ENCODE data around the gene GALNT3. TPM values are rescaled to one million over a fixed set of nuclear protein-coding genes. Genes with fewer than 3 reads are reported as not detected.

GALNT3 gene
- total RNA-seq, 1 experiment from 2014 or later = 20.2 TPM

DNA sequence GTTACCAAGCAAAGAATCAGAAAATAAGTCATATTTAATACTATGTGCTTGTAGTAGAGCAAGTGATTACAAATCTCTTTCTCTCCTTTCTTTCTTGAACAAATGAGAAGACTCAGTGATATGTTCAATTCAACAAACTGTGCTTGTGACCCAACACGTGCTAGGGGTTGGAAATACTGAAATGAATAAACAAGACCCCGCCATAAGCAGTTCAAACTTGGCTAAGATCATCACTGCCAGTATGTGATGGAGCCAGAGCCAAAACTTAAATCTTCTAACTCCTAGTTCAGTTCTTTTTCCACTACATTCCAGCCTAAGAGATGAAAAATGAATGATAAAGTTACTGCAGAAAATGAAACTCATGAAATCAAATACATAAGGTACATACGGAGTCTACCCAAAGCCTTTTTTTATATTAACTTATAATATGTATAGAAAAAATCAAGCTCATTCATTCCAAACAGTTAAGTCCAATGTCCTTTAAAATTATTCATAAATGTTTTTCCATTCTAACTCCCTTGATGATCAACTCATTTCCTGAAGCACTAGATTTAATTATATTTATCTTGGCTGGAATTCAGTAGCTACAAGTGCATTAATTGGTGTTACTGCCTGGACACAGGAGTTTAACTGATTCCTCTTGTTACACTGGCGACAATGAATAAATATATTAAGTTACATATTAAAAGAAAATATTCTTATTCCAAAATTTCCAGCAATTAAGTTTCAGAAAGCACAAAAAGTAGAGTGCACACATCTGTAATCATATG lies 36.0 kb downstream of the GALNT3 start:
- peaks cover 22% of the 10 kb centered on the region for H3K36me3 Mint-ChIP-seq (ENCODE audit: insufficient read depth, unreplicated experiment)
- no peaks in the 10 kb centered on the region for H3K9me3 Mint-ChIP-seq (ENCODE audit: unreplicated experiment)
- no peak overlapping the region for H3K27ac Mint-ChIP-seq (ENCODE audit: low read depth, unreplicated experiment)
- POLR2A ChIA-PET = no interaction called here
- no peak for TF ChIP-seq CTCF (IDR thresholded peaks at IDR 0.05; ENCODE audit: unreplicated experiment)
- DNase-seq (ENCODE audit: unreplicated experiment) = no peak
- H3K27me3 Mint-ChIP-seq (ENCODE audit: insufficient read depth, unreplicated experiment) = no peaks in the 10 kb centered on the region
- intact Hi-C loops (cut with micrococcal nuclease) = no loop called here
- no peak overlapping the region for H3K4me3 Mint-ChIP-seq (ENCODE audit: unreplicated experiment)
- no peaks in the 10 kb centered on the region for H3K4me1 Mint-ChIP-seq (ENCODE audit: insufficient read depth, unreplicated experiment)
- CTCF ChIA-PET = interaction anchor here (0.7 to 2.1 kb wide), 3 partner anchors 114 to 357 kb away, joined by 4 read pairs; no protein-coding TSS in a partner anchor
- BruUV-seq (replicated peaks) = no TSS peak

DNA sequence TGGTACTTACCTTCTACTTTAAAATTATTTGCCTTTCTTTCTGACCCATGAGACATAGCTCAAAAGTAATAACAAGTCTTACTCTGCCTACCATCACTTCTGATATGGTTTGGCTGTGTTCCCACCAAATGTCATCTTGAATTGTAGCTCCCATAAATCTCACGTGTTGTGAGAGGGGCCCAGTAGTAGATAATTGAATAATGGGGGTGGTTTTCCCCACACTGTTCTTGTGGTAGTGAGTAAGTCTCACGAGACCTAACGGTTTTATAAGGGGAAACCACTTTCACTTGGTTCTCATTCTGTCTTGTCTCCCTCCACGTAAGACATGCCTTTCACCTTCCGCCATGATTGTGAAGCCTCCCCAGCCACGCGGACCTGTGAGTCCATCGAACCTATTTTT lies 47.5 kb downstream of the GALNT3 start:
- no TSS peak for BruUV-seq (replicated peaks)
- ChIA-PET CTCF (interaction anchor here (0.8 kb wide), 1 partner anchor 115 kb away, joined by 3 read pairs; no protein-coding TSS in a partner anchor), POLR2A (no interaction called here)
- intact Hi-C loops (cut with micrococcal nuclease) = no loop called here
- DNase-seq (ENCODE audit: unreplicated experiment) = no peak
- peaks cover 12% of the 10 kb centered on the region for H3K36me3 Mint-ChIP-seq (ENCODE audit: insufficient read depth, unreplicated experiment)
- H3K27me3 Mint-ChIP-seq (ENCODE audit: insufficient read depth, unreplicated experiment) = no peaks in the 10 kb centered on the region
- no peaks in the 10 kb centered on the region for H3K9me3 Mint-ChIP-seq (ENCODE audit: unreplicated experiment)
- no peak for TF ChIP-seq CTCF (IDR thresholded peaks at IDR 0.05; ENCODE audit: unreplicated experiment)
- peaks cover 6% of the 10 kb centered on the region for H3K4me1 Mint-ChIP-seq (ENCODE audit: insufficient read depth, unreplicated experiment)
- no peak overlapping the region for H3K27ac Mint-ChIP-seq (ENCODE audit: low read depth, unreplicated experiment)
- H3K4me3 Mint-ChIP-seq (ENCODE audit: unreplicated experiment) = no peak overlapping the region

GRCh38 chr2:165745916-165746315 lies 48.1 kb downstream of the GALNT3 start:
- no peak for TF ChIP-seq CTCF (IDR thresholded peaks at IDR 0.05; ENCODE audit: unreplicated experiment)
- intact Hi-C loops (cut with micrococcal nuclease) = no loop called here
- Mint-ChIP-seq H3K27ac (ENCODE audit: low read depth, unreplicated experiment) (no peak overlapping the region), H3K4me1 (ENCODE audit: insufficient read depth, unreplicated experiment) (peaks cover 6% of the 10 kb centered on the region), H3K36me3 (ENCODE audit: insufficient read depth, unreplicated experiment) (peaks cover 12% of the 10 kb centered on the region), H3K4me3 (ENCODE audit: unreplicated experiment) (no peak overlapping the region), H3K9me3 (ENCODE audit: unreplicated experiment) (no peaks in the 10 kb centered on the region), H3K27me3 (ENCODE audit: insufficient read depth, unreplicated experiment) (no peaks in the 10 kb centered on the region)
- CTCF ChIA-PET = interaction anchor here (0.8 kb wide), 1 partner anchor 116 kb away, joined by 3 read pairs; no protein-coding TSS in a partner anchor
- peak; percentile 79 for DNase-seq (ENCODE audit: unreplicated experiment)
- POLR2A ChIA-PET = no interaction called here
- BruUV-seq (replicated peaks) = no TSS peak

DNA sequence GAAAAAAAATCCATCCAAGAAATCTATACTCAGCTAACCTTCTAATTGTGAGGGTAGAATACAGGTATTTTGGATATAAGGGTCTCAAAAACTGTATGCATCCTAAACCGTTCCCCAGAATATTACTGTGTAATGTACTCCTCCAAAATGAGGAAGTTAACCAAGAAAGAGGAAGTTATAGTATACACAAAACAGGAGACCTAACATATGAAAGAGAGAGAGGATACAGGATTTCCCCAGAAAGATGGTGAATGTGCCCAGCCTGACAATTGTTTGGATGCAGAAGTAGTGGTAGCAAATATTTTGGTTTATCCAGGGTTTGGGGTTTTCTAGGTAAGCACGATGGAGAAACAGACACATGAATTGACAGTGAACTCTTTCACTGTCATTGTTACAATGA lies 50.6 kb downstream of the GALNT3 start:
- CTCF ChIA-PET = no interaction called here
- BruUV-seq (replicated peaks) = no TSS peak

More for the DNA sequence above, 50.6 kb downstream of the GALNT3 start:
- no peaks in the 10 kb centered on the region for H3K9me3 Mint-ChIP-seq (ENCODE audit: unreplicated experiment)
- H3K4me3 Mint-ChIP-seq (ENCODE audit: unreplicated experiment) = no peak overlapping the region
- intact Hi-C loops (cut with micrococcal nuclease) = no loop called here
- H3K4me1 Mint-ChIP-seq (ENCODE audit: insufficient read depth, unreplicated experiment) = peaks cover 6% of the 10 kb centered on the region
- H3K36me3 Mint-ChIP-seq (ENCODE audit: insufficient read depth, unreplicated experiment) = peaks cover 9% of the 10 kb centered on the region
- H3K27me3 Mint-ChIP-seq (ENCODE audit: insufficient read depth, unreplicated experiment) = no peaks in the 10 kb centered on the region
- POLR2A ChIA-PET = no interaction called here
- H3K27ac Mint-ChIP-seq (ENCODE audit: low read depth, unreplicated experiment) = no peak overlapping the region
- no peak for DNase-seq (ENCODE audit: unreplicated experiment)
- no peak for TF ChIP-seq CTCF (IDR thresholded peaks at IDR 0.05; ENCODE audit: unreplicated experiment)

Measured in MCF 10A (cell line).